HCT116 (cell line): ENCODE results near the gene PYY. TPM values are rescaled to one million over a fixed set of nuclear protein-coding genes. Genes with fewer than 3 reads are reported as not detected.
A peak's percentile ranks its signal among the peaks of the same experiment; 100 is the strongest.
"Not testable (repeated sequence)": the region's sequence is repeated elsewhere in the genome, so short reads cannot be mapped to it uniquely, and the experiment has no call there.

Source experiments
- ATAC-seq: fragments of 200-7000 bp; cut with Tn5 transposase; 2 replicates; pipeline ENCODE4 v1.9.1; 2020; ENCODE audit warnings: mild to moderate bottlenecking, moderate library complexity
- BruUV-seq: library from RNA; stranded (reverse); fragments of 400-500 nt; replicated peaks from 2 replicates; lab custom pipeline; 2021; lab: Mats Ljungman, UMichigan
- CTCF ChIA-PET: fragments of 300-600 bp; sonication (Branson Sonifier 250); formaldehyde crosslinking; loops from one replicate; lab custom pipeline; 2021; ENCODE audit warnings: antibody characterized with exemption; lab: Charles Lee
- POLR2A ChIA-PET: fragments of 300-600, 350-600 bp; sonication (Branson Sonifier 250); formaldehyde crosslinking; loops from one replicate; lab custom pipeline; 2021; ENCODE audit warnings: antibody characterized with exemption; lab: Charles Lee
- RAD21 ChIA-PET, 2 experiments: fragments of 300-600 bp; sonication (Branson Sonifier 250); formaldehyde crosslinking; loops; one replicate each; lab custom pipeline; 2023; ENCODE audit warnings: low total read pairs in 2 of 2; ENCODE audit not compliant: uncharacterized antibody in 2 of 2, unreplicated experiment in 2 of 2, low non-redundant PET in 1 of 2; lab: Charles Lee
- DNase-seq: peaks from one replicate; pipeline ENCODE4 v3.0.0-alpha.2; 2010; ENCODE audit warnings: low read depth, low spot score
- H2AFZ ChIP-seq: fragments of 200-600 bp; shearing (Covaris generic), sonication (generic); 2 replicates; pipeline ENCODE4 v1.6.1; 2017; ENCODE audit warnings: low read depth, mixed run types, mixed read lengths, antibody characterized with exemption, low read length; ENCODE audit not compliant: poor library complexity, severe bottlenecking
- H3K27ac ChIP-seq: 2 replicates; pipeline ENCODE4 v1.5.1; 2012; ENCODE audit warnings: low read depth, low read length
- H3K27me3 ChIP-seq: fragments of 200-600 bp; sonication (generic); 2 replicates; pipeline ENCODE4 v1.6.1; 2016; ENCODE audit warnings: mixed run types, low read length, mixed read lengths; ENCODE audit not compliant: insufficient read depth
- H3K36me3 ChIP-seq, 2 experiments: fragments of 200-500 bp in 1 of 2; fragments of 200-600 bp in 1 of 2; sonication (Bioruptor generic) in 1 of 2; sonication (generic) in 1 of 2; 2 replicates each; pipeline versions ENCODE4 v1.5.1 to v1.6.1; 2014 to 2016; ENCODE audit warnings: low read length in 2 of 2, inconsistent platforms in 1 of 2, mixed read lengths in 1 of 2, mixed run types in 1 of 2; ENCODE audit not compliant: insufficient read depth in 2 of 2, control insufficient read depth in 1 of 2
- H3K4me1 ChIP-seq, 2 experiments: fragments of 200-600 bp in 1 of 2; sonication (generic) in 1 of 2; 2 replicates each; pipeline versions ENCODE4 v1.5.1 to v1.6.1; 2012 to 2017; ENCODE audit warnings: low read length in 2 of 2, inconsistent platforms in 1 of 2, mild to moderate bottlenecking in 1 of 2, mixed read lengths in 1 of 2, mixed run types in 1 of 2, moderate library complexity in 1 of 2; ENCODE audit not compliant: insufficient read depth in 2 of 2, control insufficient read depth in 1 of 2
- H3K4me2 ChIP-seq: fragments of 200-600 bp; sonication (generic); 2 replicates; pipeline ENCODE4 v1.6.1; 2017; ENCODE audit warnings: mixed run types, low read length, mixed read lengths
- H3K4me3 ChIP-seq, 2 experiments: fragments of 200-600 bp in 1 of 2; sonication (generic) in 1 of 2; replicated peaks in 1 of 2; 2 replicates each; pipeline ENCODE4 v1.5.1; 2011 to 2016; ENCODE audit warnings: low read length in 2 of 2, control low read depth in 1 of 2, low read depth in 1 of 2, mild to moderate bottlenecking in 1 of 2, mixed read lengths in 1 of 2, mixed run types in 1 of 2
- H3K79me2 ChIP-seq: fragments of 200-600 bp; sonication (generic); 2 replicates; pipeline ENCODE4 v1.6.1; 2017; ENCODE audit warnings: mild to moderate bottlenecking, mixed run types, low read length, moderate library complexity, mixed read lengths; ENCODE audit not compliant: insufficient read depth
- H3K9ac ChIP-seq: fragments of 200-600 bp; sonication (generic); 2 replicates; pipeline ENCODE4 v1.6.1; 2016; ENCODE audit warnings: low read length, mixed read lengths
- H3K9me2 ChIP-seq: fragments of 200-600 bp; sonication (generic), shearing (Covaris generic); 2 replicates; pipeline ENCODE4 v1.6.1; 2017; ENCODE audit warnings: mixed run types, mild to moderate bottlenecking, moderate library complexity; ENCODE audit not compliant: insufficient read depth
- H3K9me3 ChIP-seq, 2 experiments: fragments of 200-500 bp in 1 of 2; fragments of 200-600 bp in 1 of 2; sonication (Bioruptor generic) in 1 of 2; sonication (generic) in 1 of 2; 2 replicates each; pipeline ENCODE4 v1.6.1; 2014 to 2017; ENCODE audit warnings: low read length in 2 of 2, mixed read lengths in 2 of 2, inconsistent platforms in 1 of 2, low read depth in 1 of 2, mild to moderate bottlenecking in 1 of 2, mixed run types in 1 of 2, moderate library complexity in 1 of 2; ENCODE audit not compliant: control insufficient read depth in 1 of 2, insufficient read depth in 1 of 2
- H4K20me1 ChIP-seq: fragments of 200-600 bp; sonication (generic), shearing (Covaris generic); 2 replicates; pipeline ENCODE4 v1.6.1; 2017; ENCODE audit warnings: mixed run types, mild to moderate bottlenecking, moderate library complexity; ENCODE audit not compliant: insufficient read depth
- CBX3 ChIP-seq: IDR thresholded peaks from 2 replicates; pipeline ENCODE4 v1.6.1; 2012; ENCODE audit warnings: low read depth
- CTCF ChIP-seq, 3 experiments: fragments of 200-600 bp in 1 of 3; sonication (generic) in 1 of 3; IDR thresholded peaks in 2 of 3; conservative IDR thresholded peaks in 1 of 3; 2 replicates each; pipeline ENCODE4 v1.5.1; 2012 to 2017; ENCODE audit warnings: low read depth in 2 of 3, low read length in 2 of 3, antibody characterized with exemption in 1 of 3, borderline replicate concordance in 1 of 3, control low read depth in 1 of 3, mild to moderate bottlenecking in 1 of 3, mixed read lengths in 1 of 3, mixed run types in 1 of 3, moderate library complexity in 1 of 3; ENCODE audit not compliant: insufficient read depth in 1 of 3
- EZH2 ChIP-seq: fragments of 200-600 bp; sonication (generic); IDR thresholded peaks from 2 replicates; pipeline ENCODE4 v1.6.1; 2017; ENCODE audit warnings: antibody characterized with exemption, mixed run types
- JUND ChIP-seq: IDR thresholded peaks from 2 replicates; pipeline ENCODE4 v1.6.1; 2012
- MAX ChIP-seq: IDR thresholded peaks from 2 replicates; pipeline ENCODE4 v1.6.1; 2012
- REST ChIP-seq: IDR thresholded peaks from 2 replicates; pipeline ENCODE4 v1.6.1; 2012; ENCODE audit warnings: low read depth
- SIN3A ChIP-seq: IDR thresholded peaks from 2 replicates; pipeline ENCODE4 v1.6.1; 2012; ENCODE audit warnings: low read depth
- TCF7L2 ChIP-seq: IDR thresholded peaks from 2 replicates; pipeline ENCODE4 v1.7.0; 2011; ENCODE audit warnings: borderline replicate concordance, inconsistent platforms; ENCODE audit not compliant: insufficient read depth, insufficient read length; ENCODE audit errors: extremely low read depth
- ZBTB33 ChIP-seq: IDR thresholded peaks from 2 replicates; pipeline ENCODE4 v1.6.1; 2011; ENCODE audit warnings: mild to moderate bottlenecking, low read length, moderate library complexity; ENCODE audit not compliant: insufficient replicate concordance; ENCODE audit errors: extremely low read depth
- ZFX ChIP-seq: fragments of 450-650 bp; IDR thresholded peaks from 2 replicates; pipeline ENCODE4 v1.6.1; 2017
- intact Hi-C: fragments of 100-400 bp; cut with micrococcal nuclease; formaldehyde crosslinking; loops from 2 replicates; pipeline ENCODE4 v1.10.0; 2022
- total RNA-seq: library from RNA; stranded (reverse); gene quantifications from one replicate; pipeline ENCODE4 v1.2.1, GENCODE V29; 2021; ENCODE audit not compliant: unreplicated experiment

The PYY gene
- total RNA-seq, 1 experiment from 2014 or later, result 0.52 TPM

- H4K20me1 ChIP-seq, H3K4me3 ChIP-seq, H3K27me3 ChIP-seq, H2AFZ ChIP-seq, POLR2A ChIA-PET, H3K4me2 ChIP-seq, H3K9me3 ChIP-seq, H3K79me2 ChIP-seq, H3K27ac ChIP-seq, intact Hi-C loops, ATAC-seq, DNase-seq, BruUV-seq, H3K36me3 ChIP-seq, H3K9me2 ChIP-seq, RAD21 ChIA-PET, H3K9ac ChIP-seq: not testable (repeated sequence)
- H3K4me1 ChIP-seq, result peaks cover 0 to 25% of the 10 kb centered on the region in 2 experiments; a peak in 2 of 4 replicates
- CTCF ChIA-PET, result interaction anchor here (4.1 kb wide), 1 partner anchor 53 kb away, joined by 21 read pairs; no protein-coding TSS in a partner anchor
Observed at GRCh38 chr17:43997180-43997579, 43.4 kb upstream of the PYY start.

- H3K79me2 ChIP-seq, result no peaks in the 10 kb centered on the region
- no peaks in the 10 kb centered on the region for H3K36me3 ChIP-seq
- ChIA-PET POLR2A (no interaction called here), RAD21 (no interaction called here), CTCF (interaction anchor here (1.4 to 4.1 kb wide), 3 partner anchors 51 to 149 kb away, joined by 5 to 21 read pairs (median 11); partner anchors contain the start of gene CD300LG)
- H3K27me3 ChIP-seq, result no peaks in the 10 kb centered on the region
- H3K4me2 ChIP-seq, result peak overlapping the region; percentile 48
- H3K9me3 ChIP-seq, result no peaks in the 10 kb centered on the region
- no peak overlapping the region for H3K27ac ChIP-seq
- H3K4me1 ChIP-seq, result peaks cover 0 to 16% of the 10 kb centered on the region in 2 experiments; a peak in 2 of 4 replicates
- no peak for ATAC-seq
- H3K9ac ChIP-seq, result no peak overlapping the region
- peak overlapping the region; percentile 76 for H2AFZ ChIP-seq
- DNase-seq, result no peak
- H3K4me3 ChIP-seq, result no peak overlapping the region
- no peak for TF ChIP-seq CBX3
- no peak for TF ChIP-seq TCF7L2
- no peak for TF ChIP-seq EZH2
- TF ChIP-seq ZFX, result no peak
- no peak for TF ChIP-seq REST
- no peak for TF ChIP-seq MAX
- TF ChIP-seq CTCF (IDR thresholded peaks at IDR 0.05 in 2 of 3, conservative IDR thresholded peaks at IDR 0.05 in 1 of 3; ENCODE audit: borderline replicate concordance in 1 of 3, insufficient read depth in 1 of 3, low read depth in 2 of 3, low read length in 2 of 3), result no peak; a peak in 1 of 6 replicates
- no peak for TF ChIP-seq SIN3A
- TF ChIP-seq ZBTB33, result no peak
- no peak for TF ChIP-seq JUND
- no peaks in the 10 kb centered on the region for H3K9me2 ChIP-seq
- intact Hi-C loops, result loop anchor here (1.0 kb wide), 2 partner anchors 51 to 117 kb away; no protein-coding TSS in a partner anchor
- BruUV-seq, result no TSS peak
- no peaks in the 10 kb centered on the region for H4K20me1 ChIP-seq
Observed at GRCh38 chr17:43995150-43995471, 41.4 kb upstream of the PYY start.
